ENCODE measurements around the gene DDX10.

The DDX10 gene

GRCh38 chr11:108958368-108959104 is 293.7 kb downstream of the DDX10 start:
- no peak for DNase-seq

GRCh38 chr11:108959105-108959761 is 294.4 kb downstream of the DDX10 start:
- no peak for DNase-seq

GRCh38 chr11:108959874-108960273 is 295.0 kb downstream of the DDX10 start:
- DNase-seq: no peak

- no peak for DNase-seq
These were observed 295.6 kb downstream of the DDX10 start for GRCh38 chr11:108960501-108960900.

GRCh38 chr11:108961095-108961494 is 296.2 kb downstream of the DDX10 start:
- DNase-seq: no peak

GRCh38 chr11:108963118-108963517 is 298.2 kb downstream of the DDX10 start:
- DNase-seq: no peak

- DNase-seq: no peak
These were observed 300.6 kb downstream of the DDX10 start for GRCh38 chr11:108965306-108966001.

DNA sequence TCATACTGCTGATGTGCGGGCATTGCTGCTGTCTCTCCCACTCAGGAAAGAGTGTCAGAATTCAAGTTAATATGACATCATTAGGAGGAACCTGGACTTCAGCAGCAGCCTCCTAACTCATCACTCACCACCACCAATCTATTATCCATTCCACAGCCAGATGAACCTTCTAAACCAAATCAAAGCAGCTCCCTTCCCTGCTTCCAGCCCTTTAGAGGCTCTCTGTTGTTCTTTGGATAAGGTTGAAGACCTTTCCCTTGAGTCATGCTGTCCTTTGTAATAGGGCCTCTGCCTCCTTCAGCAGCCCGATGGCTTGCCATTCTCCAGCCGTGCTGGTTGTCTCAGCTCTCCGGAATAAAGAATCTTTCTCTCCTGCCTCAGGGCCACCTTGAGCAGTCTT is 301.3 kb downstream of the DDX10 start:
- no peak for DNase-seq

- no peak for DNase-seq
These were observed 302.1 kb downstream of the DDX10 start for GRCh38 chr11:108966978-108967377.

DNA sequence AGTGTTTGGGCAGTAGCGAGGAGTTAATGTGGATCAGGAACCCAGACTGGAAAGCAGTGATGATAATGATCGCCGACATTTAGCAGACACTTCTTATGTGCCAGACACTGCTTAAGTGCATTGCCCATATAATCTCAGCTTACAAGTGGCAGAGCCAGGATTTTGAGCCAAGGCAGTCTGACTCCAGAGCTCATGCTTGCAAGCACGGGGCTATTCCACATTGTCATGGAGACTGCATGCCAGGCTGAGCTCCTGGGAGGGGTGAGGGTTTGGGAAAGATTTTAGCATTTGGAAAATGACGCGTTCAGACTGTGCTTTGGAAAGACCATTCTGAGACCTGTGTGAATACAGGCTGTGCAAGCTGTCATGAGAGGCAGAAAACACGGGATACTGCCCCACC is 302.7 kb downstream of the DDX10 start:
- peak; percentile 84 for DNase-seq

DNA sequence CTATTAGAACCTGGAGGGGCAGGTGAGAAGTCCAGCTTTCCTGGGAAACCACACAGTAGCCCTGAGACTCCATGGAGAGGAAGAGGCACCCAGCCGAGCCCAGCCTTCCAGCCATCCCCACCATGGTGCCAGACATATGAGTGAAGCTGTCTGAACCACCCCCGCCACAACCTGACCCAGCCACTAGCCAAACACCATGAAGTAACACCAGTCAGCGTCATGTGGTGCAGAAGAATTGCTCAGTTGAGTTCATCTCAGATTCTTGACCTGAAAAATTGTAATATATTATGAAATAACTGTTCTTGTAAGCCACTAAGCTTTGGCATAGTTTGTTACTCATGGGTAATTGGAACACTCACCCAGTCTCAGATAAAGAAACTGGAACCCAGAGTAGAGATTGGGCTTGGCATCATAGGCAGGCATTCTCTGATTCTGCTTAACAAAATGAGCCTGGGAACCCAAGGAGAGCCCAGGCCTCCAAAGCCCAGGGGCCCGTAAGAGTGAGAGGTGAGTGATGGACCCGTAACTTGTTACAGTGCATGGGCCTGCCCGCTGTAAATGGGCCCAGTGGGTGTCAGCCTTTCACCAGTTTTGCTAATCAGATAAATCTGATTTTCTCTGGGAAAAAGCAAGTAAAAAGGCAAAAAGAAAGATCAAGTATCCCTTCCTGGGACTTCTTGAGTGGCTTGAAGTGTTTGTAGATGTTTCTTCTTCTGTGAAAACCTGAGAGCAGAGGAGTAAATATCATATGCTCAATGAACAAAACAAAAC is 305.5 kb downstream of the DDX10 start:
- DNase-seq: no peak

GRCh38 chr11:108973402-108974162 is 308.7 kb downstream of the DDX10 start:
- DNase-seq: no peak

- DNase-seq: no peak
These were observed 310.2 kb downstream of the DDX10 start for GRCh38 chr11:108975026-108975425.

DNA sequence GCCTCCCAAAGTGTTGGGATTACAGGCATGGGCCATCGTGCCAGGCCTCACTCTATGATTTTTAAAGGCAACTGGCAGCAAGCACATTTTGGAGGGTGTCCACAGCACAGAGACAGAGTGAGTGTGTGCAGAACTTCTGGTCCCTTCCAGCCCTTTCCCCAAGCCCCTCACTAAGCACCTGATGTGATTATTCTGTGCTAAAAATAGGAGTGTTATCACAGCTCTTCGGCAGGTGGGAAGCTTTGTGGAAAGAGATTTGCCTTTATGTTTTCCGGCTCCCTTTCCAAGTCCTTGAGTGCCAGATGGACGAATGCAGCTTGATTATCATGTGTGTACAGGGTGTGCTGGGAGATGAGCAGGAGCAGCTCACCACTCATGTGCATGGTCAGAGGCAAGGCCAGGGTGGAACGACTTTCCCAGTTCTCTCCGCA is 310.8 kb downstream of the DDX10 start:
- no peak for DNase-seq

- DNase-seq: no peak
These were observed 319.0 kb downstream of the DDX10 start for GRCh38 chr11:108983636-108984420.

DNA sequence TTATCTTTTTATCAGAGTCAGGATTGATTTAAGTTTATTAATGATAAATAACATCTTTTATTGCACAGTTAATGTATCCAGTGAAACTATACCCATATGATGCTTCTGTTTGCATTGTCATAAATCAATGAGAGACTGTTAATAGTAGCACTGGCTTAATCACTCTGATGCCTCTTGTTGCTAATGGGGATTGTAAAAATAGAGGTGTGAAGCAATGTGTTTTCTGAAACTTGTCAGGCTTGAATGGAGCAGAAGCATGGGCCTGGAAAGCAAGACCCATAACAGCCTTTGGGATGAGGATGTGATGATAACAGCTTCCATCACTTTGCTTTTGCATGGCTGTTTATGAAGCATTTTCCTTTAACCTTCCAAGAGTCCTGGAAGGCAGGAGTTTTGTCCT is 319.7 kb downstream of the DDX10 start:
- DNase-seq: no peak

DNA sequence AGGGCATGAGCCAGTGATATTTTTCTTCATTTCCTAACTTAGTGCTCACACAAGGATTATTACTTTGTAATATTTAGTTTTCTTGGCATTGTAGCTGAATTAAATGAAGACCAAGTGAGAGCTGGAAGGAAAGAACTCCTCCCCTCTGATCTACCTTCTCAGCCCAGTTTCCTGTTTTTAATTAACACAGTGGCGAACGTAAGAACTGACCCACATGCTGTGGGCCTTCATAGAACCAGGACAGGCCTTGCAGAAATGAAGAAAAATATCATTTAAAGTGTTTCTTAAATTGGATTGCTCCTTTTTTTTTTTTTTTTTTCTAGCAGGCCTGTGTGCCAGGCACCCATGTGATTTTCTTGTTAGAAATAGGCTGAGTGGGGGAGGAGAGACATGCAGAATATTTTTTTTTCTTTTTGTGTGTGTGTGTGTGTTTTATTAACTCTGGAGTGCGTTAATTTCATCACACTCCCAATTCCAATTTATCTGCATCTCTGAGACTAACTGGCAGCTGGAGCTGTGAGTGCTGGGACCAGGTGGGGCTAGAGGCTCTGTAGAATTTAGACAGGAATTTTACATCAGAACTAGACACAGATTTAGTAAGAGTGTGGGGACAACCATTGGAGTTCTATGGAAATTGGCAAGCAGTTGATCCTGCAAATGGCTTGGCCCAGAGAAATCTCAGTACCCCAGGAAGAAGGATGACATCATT is 320.5 kb downstream of the DDX10 start:
- DNase-seq: no peak

DNA sequence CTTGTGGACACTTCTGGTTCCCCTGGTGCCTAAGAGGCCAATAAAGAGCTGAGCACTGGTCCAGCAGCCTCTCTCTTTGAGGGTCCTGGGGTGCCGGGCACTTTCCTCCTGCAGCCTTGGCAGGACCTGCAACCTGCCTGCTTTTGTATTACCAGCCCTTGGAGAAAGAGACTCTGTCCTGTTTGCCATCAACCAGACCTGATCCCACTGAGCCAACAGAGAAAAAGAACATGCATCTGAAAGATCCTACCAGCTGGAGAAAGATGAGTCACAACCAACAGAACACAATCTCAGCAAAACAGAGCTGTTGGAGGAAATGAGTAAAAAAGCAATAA is 321.0 kb downstream of the DDX10 start:
- no peak for DNase-seq

Data from left hindlimb (tissue), 1 donor.